ENCODE results near the gene GTF2E1.
"Not testable (repeated sequence)": the region's sequence is repeated elsewhere in the genome, so short reads cannot be mapped to it uniquely, and the experiment has no call there.

The GTF2E1 gene

GRCh38 chr3:120752230-120752629, 9.7 kb downstream of the GTF2E1 start:
- no peak for DNase-seq (ENCODE audit: insufficient read length, low spot score)
- TF ChIP-seq TAF1 (IDR thresholded peaks at IDR 0.05; ENCODE audit: low read depth, low read length) (no peak), POLR2AphosphoS5 (IDR thresholded peaks at IDR 0.05; ENCODE audit: low read depth, low read length) (no peak)
- FAIRE-seq: no peak

- FAIRE-seq (no peak), DNase-seq (ENCODE audit: insufficient read length, low spot score) (no peak)
- no peak for TF ChIP-seq SPI1 (IDR thresholded peaks at IDR 0.05; ENCODE audit: low read depth, low read length)
- TF ChIP-seq TAF1 (IDR thresholded peaks at IDR 0.05; ENCODE audit: low read depth, low read length): no peak
- no peak for TF ChIP-seq POU2F2 (IDR thresholded peaks at IDR 0.05; ENCODE audit: low read depth, low read length)
- no peak for TF ChIP-seq PAX5 (IDR thresholded peaks at IDR 0.05; ENCODE audit: insufficient read depth, low read length, severe bottlenecking)
- TF ChIP-seq POLR2AphosphoS5 (IDR thresholded peaks at IDR 0.05; ENCODE audit: low read depth, low read length): no peak
- no peak for TF ChIP-seq POLR2A (IDR thresholded peaks at IDR 0.05; ENCODE audit: low read depth, low read length)
Observed at GRCh38 chr3:120752865-120753264, 10.3 kb downstream of the GTF2E1 start.

- DNase-seq (ENCODE audit: insufficient read length, low spot score) (no peak), FAIRE-seq (no peak)
- TF ChIP-seq PAX5 (IDR thresholded peaks at IDR 0.05; ENCODE audit: insufficient read depth, low read length, severe bottlenecking): no peak
- no peak for TF ChIP-seq POLR2A (IDR thresholded peaks at IDR 0.05; ENCODE audit: low read depth, low read length)
- TF ChIP-seq TAF1 (IDR thresholded peaks at IDR 0.05; ENCODE audit: low read depth, low read length): no peak
- TF ChIP-seq POU2F2 (IDR thresholded peaks at IDR 0.05; ENCODE audit: low read depth, low read length): no peak
- no peak for TF ChIP-seq POLR2AphosphoS5 (IDR thresholded peaks at IDR 0.05; ENCODE audit: low read depth, low read length)
- TF ChIP-seq SPI1 (IDR thresholded peaks at IDR 0.05; ENCODE audit: low read depth, low read length): no peak
Observed at GRCh38 chr3:120753810-120754209, 11.3 kb downstream of the GTF2E1 start.

GRCh38 chr3:120756061-120756460, 13.5 kb downstream of the GTF2E1 start:
- no peak for TF ChIP-seq TAF1 (IDR thresholded peaks at IDR 0.05; ENCODE audit: low read depth, low read length)
- no peak for TF ChIP-seq POU2F2 (IDR thresholded peaks at IDR 0.05; ENCODE audit: low read depth, low read length)
- TF ChIP-seq POLR2A (IDR thresholded peaks at IDR 0.05; ENCODE audit: low read depth, low read length): no peak
- TF ChIP-seq SPI1 (IDR thresholded peaks at IDR 0.05; ENCODE audit: low read depth, low read length): no peak
- no peak for TF ChIP-seq PAX5 (IDR thresholded peaks at IDR 0.05; ENCODE audit: insufficient read depth, low read length, severe bottlenecking)
- TF ChIP-seq POLR2AphosphoS5 (IDR thresholded peaks at IDR 0.05; ENCODE audit: low read depth, low read length): no peak
- DNase-seq (ENCODE audit: insufficient read length, low spot score) (no peak), FAIRE-seq (no peak)

- peak; percentile 5 for FAIRE-seq
Observed at GRCh38 chr3:120758551-120758950, 16.0 kb downstream of the GTF2E1 start.

GRCh38 chr3:120762615-120763014, 20.1 kb downstream of the GTF2E1 start:
- TF ChIP-seq SPI1 (IDR thresholded peaks at IDR 0.05; ENCODE audit: low read depth, low read length) (no peak), POU2F2 (IDR thresholded peaks at IDR 0.05; ENCODE audit: low read depth, low read length) (no peak), POLR2A (IDR thresholded peaks at IDR 0.05; ENCODE audit: low read depth, low read length) (no peak), TAF1 (IDR thresholded peaks at IDR 0.05; ENCODE audit: low read depth, low read length) (no peak), PAX5 (IDR thresholded peaks at IDR 0.05; ENCODE audit: insufficient read depth, low read length, severe bottlenecking) (no peak), POLR2AphosphoS5 (IDR thresholded peaks at IDR 0.05; ENCODE audit: low read depth, low read length) (no peak)
- DNase-seq (ENCODE audit: insufficient read length, low spot score) (no peak), FAIRE-seq (no peak)

More at GRCh38 chr3:120758551-120758950, 16.0 kb downstream of the GTF2E1 start:
- DNase-seq (ENCODE audit: insufficient read length, low spot score): not testable (repeated sequence)

GRCh38 chr3:120763601-120764000, 21.1 kb downstream of the GTF2E1 start:
- no peak for DNase-seq (ENCODE audit: insufficient read length, low spot score)
- FAIRE-seq: peak; percentile 69
- TF ChIP-seq SPI1 (IDR thresholded peaks at IDR 0.05; ENCODE audit: low read depth, low read length) (no peak), POU2F2 (IDR thresholded peaks at IDR 0.05; ENCODE audit: low read depth, low read length) (no peak), POLR2AphosphoS5 (IDR thresholded peaks at IDR 0.05; ENCODE audit: low read depth, low read length) (no peak), POLR2A (IDR thresholded peaks at IDR 0.05; ENCODE audit: low read depth, low read length) (no peak), PAX5 (IDR thresholded peaks at IDR 0.05; ENCODE audit: insufficient read depth, low read length, severe bottlenecking) (no peak), TAF1 (IDR thresholded peaks at IDR 0.05; ENCODE audit: low read depth, low read length) (no peak)

GRCh38 chr3:120764206-120764605, 21.7 kb downstream of the GTF2E1 start:
- TF ChIP-seq PAX5 (IDR thresholded peaks at IDR 0.05; ENCODE audit: insufficient read depth, low read length, severe bottlenecking): no peak
- DNase-seq (ENCODE audit: insufficient read length, low spot score) (no peak), FAIRE-seq (no peak)

GRCh38 chr3:120765830-120766493, 23.4 kb downstream of the GTF2E1 start:
- peak; percentile 69 for FAIRE-seq
- no peak for TF ChIP-seq POU2F2 (IDR thresholded peaks at IDR 0.05; ENCODE audit: low read depth, low read length)
- no peak for TF ChIP-seq POLR2AphosphoS5 (IDR thresholded peaks at IDR 0.05; ENCODE audit: low read depth, low read length)
- TF ChIP-seq POLR2A (IDR thresholded peaks at IDR 0.05; ENCODE audit: low read depth, low read length): no peak
- TF ChIP-seq SPI1 (IDR thresholded peaks at IDR 0.05; ENCODE audit: low read depth, low read length): no peak
- TF ChIP-seq PAX5 (IDR thresholded peaks at IDR 0.05; ENCODE audit: insufficient read depth, low read length, severe bottlenecking): no peak
- no peak for TF ChIP-seq TAF1 (IDR thresholded peaks at IDR 0.05; ENCODE audit: low read depth, low read length)
- DNase-seq (ENCODE audit: insufficient read length, low spot score): no peak

GRCh38 chr3:120766576-120766975, 24.0 kb downstream of the GTF2E1 start:
- TF ChIP-seq POU2F2 (IDR thresholded peaks at IDR 0.05; ENCODE audit: low read depth, low read length): no peak
- no peak for TF ChIP-seq POLR2AphosphoS5 (IDR thresholded peaks at IDR 0.05; ENCODE audit: low read depth, low read length)
- no peak for TF ChIP-seq SPI1 (IDR thresholded peaks at IDR 0.05; ENCODE audit: low read depth, low read length)
- no peak for TF ChIP-seq TAF1 (IDR thresholded peaks at IDR 0.05; ENCODE audit: low read depth, low read length)
- no peak for TF ChIP-seq PAX5 (IDR thresholded peaks at IDR 0.05; ENCODE audit: insufficient read depth, low read length, severe bottlenecking)
- TF ChIP-seq POLR2A (IDR thresholded peaks at IDR 0.05; ENCODE audit: low read depth, low read length): no peak
- FAIRE-seq (no peak), DNase-seq (ENCODE audit: insufficient read length, low spot score) (no peak)
